SJSA1 (cell line): ENCODE measurements around the gene TCF7L2. TPM values are rescaled to one million over a fixed set of nuclear protein-coding genes. Genes with fewer than 3 reads are reported as not detected.

Source experiments
- DNase-seq, 2 experiments: peaks; one replicate each; pipeline ENCODE4 v3.0.0-alpha.2; 2015 to 2020; ENCODE audit warnings: low spot score in 2 of 2, low read depth in 1 of 2
- H3K27ac ChIP-seq: fragments of 250-450 bp; sonication (Bioruptor Pico); 2 replicates; pipeline ENCODE4 v1.5.1; 2020; ENCODE audit warnings: mild to moderate bottlenecking, moderate library complexity
- H3K27me3 ChIP-seq: fragments of 250-450 bp; sonication (Bioruptor Pico); replicated peaks from 2 replicates; pipeline ENCODE4 v1.5.1; 2020; ENCODE audit warnings: mild to moderate bottlenecking, moderate library complexity
- H3K36me3 ChIP-seq: fragments of 250-450 bp; sonication (Bioruptor Pico); 2 replicates; pipeline ENCODE4 v1.5.1; 2020; ENCODE audit warnings: mild to moderate bottlenecking
- H3K4me1 ChIP-seq: fragments of 250-450 bp; sonication (Bioruptor Pico); replicated peaks from 2 replicates; pipeline ENCODE4 v1.6.1; 2021; ENCODE audit warnings: mild to moderate bottlenecking
- H3K4me3 ChIP-seq: fragments of 250-450 bp; sonication (Bioruptor Pico); 2 replicates; pipeline ENCODE4 v1.5.1; 2020; ENCODE audit warnings: mild to moderate bottlenecking
- H3K9me3 ChIP-seq: fragments of 250-450 bp; sonication (Bioruptor Pico); replicated peaks from 2 replicates; pipeline ENCODE4 v1.5.1; 2020; ENCODE audit warnings: mild to moderate bottlenecking
- total RNA-seq: library from RNA; depleted of rRNA; stranded (reverse); fragments of >200 nt; shearing (Covaris generic); gene quantifications from 2 replicates; pipeline ENCODE4 v1.2.3, GENCODE V29; 2014

The TCF7L2 gene
- total RNA-seq, 1 experiment from 2014 or later: 4.4 TPM

- Histone ChIP-seq H3K4me1 (peaks cover 31% of the 10 kb centered on the region), H3K36me3 (peaks cover 4% of the 10 kb centered on the region; the same call in 1 of the 2 replicates), H3K4me3 (no peak overlapping the region), H3K27me3 (no peaks in the 10 kb centered on the region), H3K27ac (no peak overlapping the region), H3K9me3 (no peaks in the 10 kb centered on the region)
- DNase-seq: no peak
Measured at GRCh38 chr10:113047151-113047550, 97.1 kb downstream of the TCF7L2 start.

GRCh38 chr10:113047605-113047962, 97.5 kb downstream of the TCF7L2 start:
- Histone ChIP-seq H3K4me1 (peaks cover 31% of the 10 kb centered on the region), H3K9me3 (no peaks in the 10 kb centered on the region), H3K27me3 (no peaks in the 10 kb centered on the region), H3K36me3 (peaks cover 4% of the 10 kb centered on the region; the same call in 1 of the 2 replicates), H3K4me3 (no peak overlapping the region), H3K27ac (no peak overlapping the region)
- DNase-seq: no peak

GRCh38 chr10:113047963-113048781, 98.1 kb downstream of the TCF7L2 start:
- no peaks in the 10 kb centered on the region for H3K27me3 ChIP-seq
- H3K27ac ChIP-seq: no peak overlapping the region
- H3K36me3 ChIP-seq: peaks cover 6% of the 10 kb centered on the region; the same call in 1 of the 2 replicates
- no peak overlapping the region for H3K4me3 ChIP-seq
- DNase-seq: no peak
- peaks cover 33% of the 10 kb centered on the region for H3K4me1 ChIP-seq
- no peaks in the 10 kb centered on the region for H3K9me3 ChIP-seq

GRCh38 chr10:113049881-113050280, 99.8 kb downstream of the TCF7L2 start:
- Histone ChIP-seq H3K27me3 (no peaks in the 10 kb centered on the region), H3K9me3 (no peaks in the 10 kb centered on the region), H3K36me3 (peaks cover 10% of the 10 kb centered on the region; the same call in 1 of the 2 replicates), H3K4me3 (no peak overlapping the region), H3K4me1 (peaks cover 42% of the 10 kb centered on the region), H3K27ac (no peak overlapping the region)
- DNase-seq: no peak

GRCh38 chr10:113052076-113052830, 102.2 kb downstream of the TCF7L2 start:
- Histone ChIP-seq H3K4me3 (no peak overlapping the region), H3K27ac (no peak overlapping the region), H3K4me1 (peaks cover 43% of the 10 kb centered on the region)

GRCh38 chr10:113053091-113053490, 103.0 kb downstream of the TCF7L2 start:
- H3K27ac ChIP-seq: no peak overlapping the region
- H3K27me3 ChIP-seq: no peaks in the 10 kb centered on the region
- no peaks in the 10 kb centered on the region for H3K9me3 ChIP-seq
- peaks cover 49% of the 10 kb centered on the region for H3K4me1 ChIP-seq
- 0 out of 2 replicates have a peak, but pooled peaks cover 6% of the 10 kb centered on the region for H3K36me3 ChIP-seq
- DNase-seq: no peak
- no peak overlapping the region for H3K4me3 ChIP-seq

More at GRCh38 chr10:113052076-113052830, 102.2 kb downstream of the TCF7L2 start:
- 0 out of 2 replicates have a peak, but pooled peaks cover 6% of the 10 kb centered on the region for H3K36me3 ChIP-seq
- DNase-seq: peak; percentile 33 to 37
- H3K9me3 ChIP-seq: no peaks in the 10 kb centered on the region
- H3K27me3 ChIP-seq: no peaks in the 10 kb centered on the region

- H3K4me1 ChIP-seq: peaks cover 54% of the 10 kb centered on the region
- no peaks in the 10 kb centered on the region for H3K27me3 ChIP-seq
- H3K9me3 ChIP-seq: no peaks in the 10 kb centered on the region
- H3K4me3 ChIP-seq: no peak overlapping the region
- 0 out of 2 replicates have a peak, but pooled peaks cover 6% of the 10 kb centered on the region for H3K36me3 ChIP-seq
- H3K27ac ChIP-seq: no peak overlapping the region
- peak in 1 of 2 experiments; percentile 44 for DNase-seq
Measured at GRCh38 chr10:113053881-113054280, 103.8 kb downstream of the TCF7L2 start.

GRCh38 chr10:113055458-113055857, 105.4 kb downstream of the TCF7L2 start:
- H3K27ac ChIP-seq: no peak overlapping the region
- H3K4me3 ChIP-seq: no peak overlapping the region
- peaks cover 70% of the 10 kb centered on the region for H3K4me1 ChIP-seq
- DNase-seq: no peak
- H3K36me3 ChIP-seq: 0 out of 2 replicates have a peak, but pooled peaks cover 6% of the 10 kb centered on the region
- no peaks in the 10 kb centered on the region for H3K9me3 ChIP-seq
- H3K27me3 ChIP-seq: no peaks in the 10 kb centered on the region

- H3K4me1 ChIP-seq: peaks cover 76% of the 10 kb centered on the region
- H3K27me3 ChIP-seq: no peaks in the 10 kb centered on the region
- no peak overlapping the region for H3K4me3 ChIP-seq
- 0 out of 2 replicates have a peak, but pooled peaks cover 6% of the 10 kb centered on the region for H3K36me3 ChIP-seq
- no peaks in the 10 kb centered on the region for H3K9me3 ChIP-seq
- DNase-seq: no peak
- H3K27ac ChIP-seq: peak overlapping the region; percentile 71
Measured at GRCh38 chr10:113056030-113056429, 106.0 kb downstream of the TCF7L2 start.

GRCh38 chr10:113056441-113057021, 106.5 kb downstream of the TCF7L2 start:
- Histone ChIP-seq H3K4me3 (no peak overlapping the region), H3K27me3 (no peaks in the 10 kb centered on the region), H3K36me3 (0 out of 2 replicates have a peak, but pooled peaks cover 6% of the 10 kb centered on the region), H3K9me3 (no peaks in the 10 kb centered on the region), H3K4me1 (peaks cover 81% of the 10 kb centered on the region), H3K27ac (peak overlapping the region; percentile 71)
- peak; percentile 75 to 81 for DNase-seq

- DNase-seq: no peak
- 0 out of 2 replicates have a peak, but pooled peaks cover 4% of the 10 kb centered on the region for H3K36me3 ChIP-seq
- no peak overlapping the region for H3K4me3 ChIP-seq
- peak overlapping the region; percentile 71 for H3K27ac ChIP-seq
- no peaks in the 10 kb centered on the region for H3K9me3 ChIP-seq
- H3K27me3 ChIP-seq: no peaks in the 10 kb centered on the region
- peaks cover 85% of the 10 kb centered on the region for H3K4me1 ChIP-seq
Measured at GRCh38 chr10:113057948-113058522, 108.0 kb downstream of the TCF7L2 start.

- DNase-seq: peak; percentile 42 to 58
- Histone ChIP-seq H3K4me1 (peaks cover 89% of the 10 kb centered on the region), H3K4me3 (no peak overlapping the region)
Measured at GRCh38 chr10:113058523-113059370, 108.7 kb downstream of the TCF7L2 start.

More at GRCh38 chr10:113058523-113059370, 108.7 kb downstream of the TCF7L2 start:
- H3K9me3 ChIP-seq: no peaks in the 10 kb centered on the region
- H3K27me3 ChIP-seq: no peaks in the 10 kb centered on the region
- H3K27ac ChIP-seq: peak overlapping the region; percentile 71
- H3K36me3 ChIP-seq: 0 out of 2 replicates have a peak, but pooled peaks cover under 1% of the 10 kb centered on the region
